GM18907 (cell line): ENCODE data around the gene GIMAP5.

Experiments used
- ATAC-seq: cut with Tn5 transposase; IDR thresholded peaks from one replicate; pipeline ENCODE4 v1.9.1; 2021; ENCODE audit warnings: mild to moderate bottlenecking, moderate library complexity; ENCODE audit not compliant: unreplicated experiment

The GIMAP5 gene

GRCh38 chr7:150734254-150734653 is 3.0 kb upstream of the GIMAP5 start:
- no peak for ATAC-seq

DNA sequence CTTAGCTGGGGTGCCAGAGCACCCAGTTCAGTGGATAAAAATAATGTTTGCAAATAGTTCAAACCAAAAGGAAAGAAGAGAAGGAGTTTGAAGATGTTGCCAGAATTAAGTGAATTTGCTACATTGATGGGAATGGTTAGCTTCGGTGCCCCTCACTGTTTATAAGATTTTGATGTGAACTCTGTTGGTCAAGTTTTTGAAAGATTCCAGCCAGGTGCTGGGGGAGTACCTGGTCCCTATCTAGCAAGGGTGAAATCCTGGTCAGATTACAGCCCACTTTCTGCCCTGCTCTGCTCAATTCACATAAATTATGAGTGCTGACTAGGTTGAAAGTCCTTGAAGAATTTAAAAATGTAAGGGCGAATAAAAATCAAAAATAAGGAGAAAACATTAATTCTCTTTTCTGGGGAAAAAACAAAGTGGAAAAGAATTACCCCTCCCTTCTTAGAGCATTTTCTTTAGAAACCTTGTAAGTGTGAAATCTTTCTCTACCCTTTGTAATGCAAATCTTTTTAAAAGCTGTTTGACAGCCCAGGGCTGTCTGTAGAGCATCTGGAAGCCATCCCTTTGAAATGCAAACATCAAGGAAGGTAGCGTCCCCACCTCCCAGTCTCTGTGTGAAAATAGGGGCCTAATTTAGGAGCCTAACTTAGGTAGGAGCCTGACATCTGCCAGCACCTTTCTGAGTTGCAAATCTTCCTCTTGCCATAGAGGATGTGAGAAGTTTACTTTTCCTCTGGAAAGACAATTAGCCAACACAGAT is 1.4 kb upstream of the GIMAP5 start:
- no peak for ATAC-seq

DNA sequence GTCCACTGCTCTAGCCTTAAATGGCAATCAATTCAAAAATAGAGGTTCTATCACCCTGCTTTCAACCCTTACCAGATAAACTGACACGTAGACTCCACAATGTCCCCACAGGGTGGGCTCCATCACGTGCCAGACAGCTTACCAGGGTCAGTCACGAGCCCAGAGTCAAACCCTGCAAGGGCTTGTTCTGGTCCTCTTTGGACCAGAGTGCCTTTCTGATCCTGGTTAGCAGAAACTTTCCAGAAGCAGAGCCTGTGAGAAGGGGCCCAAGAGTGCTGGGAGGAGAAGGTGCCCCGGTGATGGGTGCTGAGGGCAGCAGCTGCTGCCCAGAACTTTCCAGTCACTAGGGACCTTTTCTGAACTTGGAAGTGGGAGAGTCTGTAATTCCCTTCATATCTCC is 354 bp upstream of the GIMAP5 start:
- peak; percentile 14 for ATAC-seq

DNA sequence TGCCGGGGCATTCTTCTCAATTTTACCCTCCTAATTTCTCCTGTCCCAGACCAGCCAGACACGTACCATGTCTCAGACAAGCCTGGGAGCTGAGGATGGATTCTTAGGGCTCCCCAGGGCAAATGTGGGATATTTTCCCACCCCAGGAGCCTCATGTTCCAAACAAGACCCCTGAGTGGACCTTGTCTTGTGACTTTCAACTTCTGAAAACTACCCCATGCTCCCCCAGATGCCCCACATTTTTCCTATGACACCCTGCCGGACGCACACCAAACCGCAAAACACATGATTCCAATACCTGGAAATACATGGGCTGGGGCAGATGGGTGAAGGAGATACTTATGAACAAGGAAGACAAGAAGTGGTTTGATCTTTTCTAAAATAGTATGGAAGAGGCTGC is 874 bp downstream of the GIMAP5 start:
- ATAC-seq: no peak

GRCh38 chr7:150738591-150739001 is 1.4 kb downstream of the GIMAP5 start:
- no peak for ATAC-seq

- ATAC-seq: no peak
Measured at GRCh38 chr7:150739033-150739432, 1.8 kb downstream of the GIMAP5 start.

DNA sequence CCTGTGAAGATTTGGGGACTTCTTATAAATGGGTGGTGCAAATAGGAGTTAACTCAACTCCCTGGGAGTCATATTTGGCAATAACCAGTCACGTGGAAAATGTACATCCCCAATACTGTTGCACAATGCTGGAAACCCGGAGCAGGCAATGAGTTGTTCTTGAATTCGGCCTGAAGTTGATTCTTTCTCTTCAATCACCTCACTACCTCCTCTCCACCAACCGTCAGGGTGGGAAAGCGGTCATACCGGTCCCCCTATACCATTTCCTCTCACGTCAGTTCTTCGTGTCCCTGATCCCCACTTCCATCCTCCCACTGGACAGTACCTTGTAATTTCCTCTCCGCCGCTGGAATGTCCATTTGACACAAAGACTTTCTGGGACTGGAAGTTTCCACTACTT is 2.8 kb downstream of the GIMAP5 start:
- ATAC-seq: no peak

GRCh38 chr7:150742286-150742968 is 5.2 kb downstream of the GIMAP5 start:
- ATAC-seq: no peak

GRCh38 chr7:150744041-150744656 is 6.9 kb downstream of the GIMAP5 start:
- ATAC-seq: no peak

DNA sequence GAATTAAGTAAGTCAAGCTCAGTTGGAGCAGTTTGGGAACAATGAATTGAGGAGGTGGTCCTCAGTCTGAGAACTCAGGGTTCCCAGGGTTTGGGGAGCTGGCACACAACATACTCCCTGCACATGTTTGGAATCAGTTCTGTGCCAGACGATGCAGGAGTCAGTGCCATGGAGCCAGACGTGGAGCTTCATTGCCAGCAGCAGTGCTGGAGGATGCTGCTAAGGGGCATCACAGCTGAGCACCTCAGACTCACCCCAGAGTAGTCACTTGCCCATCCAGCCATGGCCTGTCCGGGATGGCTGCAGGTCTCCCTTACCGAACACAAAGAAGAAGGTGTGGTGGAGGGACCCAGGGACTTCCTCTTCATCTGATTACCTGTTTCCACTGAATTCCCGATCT is 7.9 kb downstream of the GIMAP5 start:
- no peak for ATAC-seq

DNA sequence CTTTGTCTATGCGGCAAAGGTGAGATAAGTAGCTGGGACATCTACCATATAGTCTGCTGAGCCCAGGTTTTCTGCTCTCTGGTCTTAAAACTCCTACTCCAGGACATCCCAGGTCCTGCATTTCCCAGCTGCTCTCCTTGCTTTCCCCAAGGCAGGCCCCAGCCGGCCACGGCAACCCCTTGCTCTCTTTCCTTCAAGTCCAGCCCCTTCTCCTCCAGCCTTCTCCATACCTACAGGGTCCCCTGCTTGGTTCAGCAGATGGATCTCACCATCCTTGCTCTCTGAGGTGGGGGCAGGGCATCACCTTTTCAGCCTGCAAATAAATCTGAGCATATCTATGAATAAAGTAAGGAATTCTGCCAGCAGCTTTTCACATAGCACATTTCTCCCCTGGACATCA is 8.7 kb downstream of the GIMAP5 start:
- ATAC-seq: no peak

DNA sequence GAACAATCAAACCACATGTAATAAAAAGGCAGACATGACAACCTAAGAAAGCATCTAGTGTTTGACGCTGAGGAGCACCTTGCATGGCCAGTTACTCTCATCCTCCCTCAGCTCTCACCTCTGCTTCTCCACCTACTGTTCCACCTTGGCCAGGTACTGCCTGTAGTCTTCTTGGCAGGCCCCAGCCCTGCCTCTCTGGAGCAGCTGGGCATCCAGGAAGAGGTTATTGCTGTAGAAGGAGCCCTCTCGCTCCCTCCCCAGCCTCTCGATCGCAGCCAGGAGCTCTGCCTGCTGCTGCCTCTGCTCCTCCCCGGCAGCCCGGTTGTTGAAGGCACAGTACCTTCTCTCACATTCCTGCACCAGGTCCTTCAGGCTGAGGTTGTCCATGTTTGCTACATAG is 9.7 kb downstream of the GIMAP5 start:
- no peak for ATAC-seq

DNA sequence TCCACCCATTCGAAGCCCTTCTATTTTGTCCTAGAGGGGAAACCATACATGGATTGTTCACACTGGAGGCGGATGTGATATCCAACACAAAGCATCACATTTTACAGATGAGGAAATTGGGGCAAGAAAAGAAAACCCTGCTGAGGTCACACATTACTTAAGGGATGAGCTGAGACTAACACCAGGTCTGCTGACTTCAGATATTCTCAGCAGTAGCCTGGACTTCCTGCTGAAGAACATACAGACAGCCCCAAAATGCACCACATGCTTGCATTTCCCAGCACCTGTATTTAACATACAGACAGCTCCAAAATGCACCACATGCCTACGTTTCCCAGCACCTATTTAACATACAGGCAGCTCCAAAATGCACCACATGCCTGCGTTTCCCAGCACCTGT is 11.2 kb downstream of the GIMAP5 start:
- no peak for ATAC-seq

DNA sequence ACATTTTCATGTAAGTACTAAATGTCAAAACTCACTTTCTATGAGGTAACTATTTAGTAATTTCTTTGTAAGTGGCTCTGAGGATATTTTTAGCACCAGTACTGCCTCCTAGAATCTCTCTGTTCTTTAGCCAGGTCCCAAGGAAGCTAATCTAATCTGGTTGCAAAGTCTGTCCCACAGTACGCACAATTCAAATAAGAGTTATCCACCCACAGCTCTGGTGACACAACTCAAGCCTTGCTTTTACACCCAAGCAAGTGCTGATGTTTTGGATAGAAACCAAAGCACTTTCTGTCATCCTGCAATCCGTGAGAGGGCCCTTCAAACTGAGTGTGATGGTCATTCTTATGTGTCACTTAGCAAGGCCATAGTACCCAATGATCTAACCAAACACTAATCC is 14.5 kb downstream of the GIMAP5 start:
- ATAC-seq: no peak

DNA sequence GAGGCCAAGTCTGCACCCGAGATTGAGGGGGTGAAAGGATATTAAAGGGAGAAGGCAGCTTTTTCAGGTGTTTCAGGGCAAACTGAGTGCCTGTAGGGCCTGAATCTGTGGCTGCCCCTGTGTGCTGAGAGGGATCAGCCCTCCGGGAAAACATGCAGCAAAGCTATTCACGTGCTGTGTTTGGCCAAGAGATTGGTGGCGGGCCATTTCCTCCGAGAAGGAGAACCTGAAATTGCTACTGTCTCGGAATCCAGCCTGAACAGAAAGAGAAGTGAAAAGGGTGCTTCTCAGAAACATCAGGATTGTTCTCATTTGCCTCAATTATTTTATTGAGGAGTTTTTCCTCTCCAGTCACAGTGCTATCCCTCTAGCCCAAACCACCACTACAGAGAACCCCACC is 16.0 kb downstream of the GIMAP5 start:
- ATAC-seq: no peak

DNA sequence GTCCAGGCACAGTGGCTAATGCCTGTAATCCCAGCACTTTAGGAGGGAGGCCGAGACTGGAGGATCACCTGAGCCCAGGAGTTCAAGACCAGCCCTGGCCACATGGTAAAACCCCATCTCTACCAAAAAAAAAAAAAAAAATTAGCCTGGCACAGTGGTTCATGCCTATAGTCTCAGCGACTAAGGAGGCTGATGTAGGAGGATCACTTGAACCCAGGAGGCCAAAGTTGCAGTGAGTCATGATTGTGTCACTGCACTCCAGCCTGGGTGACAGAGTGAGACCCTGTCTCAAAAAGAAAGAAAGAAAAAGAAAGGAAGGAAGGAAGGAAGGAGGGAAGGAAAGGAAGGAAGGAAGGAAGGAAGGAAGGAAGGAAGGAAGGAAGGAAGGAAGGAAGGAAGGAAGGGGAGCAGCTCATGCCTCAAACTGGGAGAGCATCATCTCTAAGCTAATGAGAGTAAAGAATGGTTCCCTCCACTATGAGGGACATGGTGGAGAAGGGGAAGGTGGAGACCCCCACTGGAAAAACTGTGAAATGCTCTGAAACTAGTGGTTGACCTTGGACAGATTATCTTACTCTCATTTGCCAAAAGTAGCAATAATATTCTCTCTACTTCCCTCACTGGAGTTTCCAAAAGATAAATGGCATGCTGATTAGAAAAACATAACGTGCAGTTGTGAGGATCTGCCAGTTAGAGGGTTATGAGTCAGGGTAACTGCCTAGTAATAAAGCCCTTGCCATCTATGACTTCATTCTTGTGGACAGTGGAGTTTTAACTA is 16.8 kb downstream of the GIMAP5 start:
- peak; percentile 48 for ATAC-seq

- ATAC-seq: no peak
Measured at GRCh38 chr7:150754951-150755350, 17.7 kb downstream of the GIMAP5 start.

GRCh38 chr7:150755473-150756099 is 18.4 kb downstream of the GIMAP5 start:
- no peak for ATAC-seq

- no peak for ATAC-seq
Measured at GRCh38 chr7:150756166-150756565, 18.9 kb downstream of the GIMAP5 start.

DNA sequence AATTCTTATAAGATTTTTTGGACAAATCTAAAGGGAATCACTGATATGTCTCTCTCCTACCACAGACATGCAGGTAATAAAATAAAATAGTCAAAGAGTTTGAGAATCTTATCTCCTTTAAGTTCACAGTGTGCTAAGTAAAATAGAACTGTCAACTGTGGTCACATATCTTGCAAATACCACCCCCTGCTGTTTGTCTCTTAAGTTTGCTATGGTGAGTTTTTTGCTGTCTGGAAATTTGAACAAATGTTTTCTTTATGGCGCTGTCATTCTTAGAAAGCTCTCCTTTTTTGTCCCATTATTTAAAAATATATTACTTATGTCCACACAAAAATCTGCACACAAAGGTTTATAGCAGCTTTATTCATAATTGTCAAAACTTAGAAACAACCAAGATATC is 19.6 kb downstream of the GIMAP5 start:
- no peak for ATAC-seq

DNA sequence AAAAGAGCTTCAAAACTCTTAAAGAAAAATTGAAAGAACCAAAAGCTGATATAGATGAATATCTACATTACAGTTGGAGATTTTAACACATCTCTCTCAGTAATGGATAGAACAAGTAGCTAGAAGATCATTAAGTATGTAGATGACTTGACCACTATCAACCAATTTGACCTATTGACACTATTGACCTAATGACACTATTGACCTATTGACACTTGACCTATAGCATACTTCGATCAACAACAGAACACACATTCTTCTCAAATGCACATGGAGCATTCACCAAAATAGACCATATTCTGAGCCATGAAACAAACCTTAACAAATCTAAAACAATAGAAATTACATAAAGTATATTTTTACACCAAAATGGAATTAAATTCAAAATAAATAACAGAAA is 22.3 kb downstream of the GIMAP5 start:
- no peak for ATAC-seq
